Effector CD4-positive, alpha-beta T cell (primary cell): ENCODE results near the gene PRR14.
"Not testable (repeated sequence)": the region's sequence is repeated elsewhere in the genome, so short reads cannot be mapped to it uniquely, and the experiment has no call there.

Experiments
- DNase-seq: peaks from one replicate; pipeline ENCODE4 v3.0.0-alpha.2; 2020

Gene PRR14

DNA sequence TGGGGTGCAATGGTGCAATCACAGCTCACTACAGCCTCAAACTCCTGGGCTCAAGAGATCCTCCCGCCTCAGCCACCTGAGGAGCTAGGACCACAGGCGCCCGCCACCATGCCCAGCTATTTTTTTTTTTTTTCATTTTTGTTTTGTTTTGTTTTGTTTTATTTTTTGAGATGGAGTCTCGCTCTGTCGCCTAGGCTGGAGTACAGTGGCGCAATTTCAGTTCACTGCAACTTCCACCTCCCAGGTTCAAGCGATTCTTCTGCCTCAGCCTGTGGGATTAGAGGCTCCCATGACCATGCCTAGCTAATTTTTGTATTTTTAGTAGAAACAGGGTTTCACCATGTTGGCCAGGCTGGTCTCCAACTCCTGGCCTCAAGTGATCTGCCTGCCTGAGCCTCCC lies 18.3 kb upstream of the PRR14 start:
- not testable (repeated sequence) for DNase-seq

- no peak for DNase-seq
These were observed 17.2 kb upstream of the PRR14 start for GRCh38 chr16:30633526-30633925.

DNA sequence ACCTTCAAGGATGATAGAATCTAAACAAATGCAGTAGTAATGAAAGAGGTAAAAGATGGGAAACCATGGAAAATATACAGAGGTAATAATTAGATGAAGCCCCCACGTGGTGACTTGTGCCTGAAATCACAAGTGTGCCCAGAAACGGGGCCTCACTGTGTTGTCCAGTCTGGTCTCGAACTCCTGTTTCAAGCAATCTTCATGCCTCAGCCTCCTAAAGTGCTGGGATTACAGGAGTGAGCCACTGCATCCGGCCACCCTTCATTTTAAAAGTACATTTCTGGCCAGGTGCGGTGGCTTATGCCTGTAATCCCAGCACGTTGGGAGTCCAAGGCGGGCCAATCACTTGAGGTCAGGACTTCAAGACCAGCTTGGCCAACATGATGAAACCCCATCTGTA lies 14.2 kb upstream of the PRR14 start:
- no peak for DNase-seq

- not testable (repeated sequence) for DNase-seq
These were observed 13.6 kb upstream of the PRR14 start for GRCh38 chr16:30637139-30637538.

- no peak for DNase-seq
These were observed 12.8 kb upstream of the PRR14 start for GRCh38 chr16:30637944-30638343.

GRCh38 chr16:30641378-30641982 lies 9.3 kb upstream of the PRR14 start:
- no peak for DNase-seq

DNA sequence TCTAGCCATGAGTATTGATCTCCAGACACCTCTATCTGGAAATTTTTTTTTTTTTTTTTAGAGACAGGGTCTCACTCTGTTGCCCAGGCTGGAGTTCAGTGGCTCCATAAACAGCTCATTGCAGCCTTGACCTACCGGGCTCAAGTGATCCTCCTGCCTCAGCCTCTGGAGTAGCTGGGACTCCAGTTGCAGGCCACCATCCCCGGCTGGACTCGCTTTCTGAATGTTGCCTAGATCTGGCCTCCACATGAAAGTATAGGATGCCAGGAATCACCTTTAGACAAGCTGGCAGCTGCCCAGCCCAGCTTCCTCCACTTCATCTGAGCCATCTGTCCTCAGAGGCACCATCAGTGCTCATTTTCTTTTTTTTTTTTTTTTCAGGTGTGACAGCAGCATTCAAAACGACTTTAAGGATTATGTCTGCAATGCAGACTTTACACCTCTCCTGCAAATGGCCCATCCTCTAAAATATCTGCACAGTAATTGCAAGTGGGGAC lies 6.4 kb upstream of the PRR14 start:
- no peak for DNase-seq

DNA sequence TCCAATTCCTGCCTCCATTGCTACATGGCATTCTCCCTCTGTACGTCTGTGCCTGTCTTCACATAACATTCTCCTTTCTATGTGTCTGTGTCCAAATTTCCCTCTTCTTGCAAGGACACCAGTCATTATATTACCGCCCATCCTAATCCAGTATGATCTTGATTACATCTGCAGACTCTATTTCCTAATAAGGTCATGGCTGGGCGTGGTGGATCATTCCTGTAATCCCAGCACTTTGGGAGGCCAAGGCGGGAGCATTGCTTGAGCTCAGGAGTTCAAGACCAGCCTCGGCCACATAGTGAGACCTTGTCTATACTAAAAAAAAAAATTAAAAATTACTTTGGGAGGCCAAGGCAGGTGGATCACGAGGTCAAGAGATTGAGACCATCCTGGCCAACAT lies 5.0 kb upstream of the PRR14 start:
- DNase-seq, result no peak

DNA sequence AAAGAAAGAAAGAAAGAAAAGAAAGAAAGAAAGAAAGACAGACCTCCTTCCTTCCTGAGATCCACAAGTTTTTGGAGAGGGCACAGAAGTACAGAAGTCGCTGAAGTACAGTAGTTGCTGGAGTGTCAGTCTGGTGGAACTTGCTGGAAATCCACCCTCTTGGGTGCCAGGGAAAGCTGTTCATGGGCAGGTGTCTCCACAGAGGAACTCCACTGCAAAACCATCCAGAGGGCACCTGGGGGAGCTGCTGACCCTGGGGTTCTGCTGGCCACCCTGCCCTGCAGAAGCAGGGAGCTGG lies 3.5 kb upstream of the PRR14 start:
- DNase-seq, result no peak

DNA sequence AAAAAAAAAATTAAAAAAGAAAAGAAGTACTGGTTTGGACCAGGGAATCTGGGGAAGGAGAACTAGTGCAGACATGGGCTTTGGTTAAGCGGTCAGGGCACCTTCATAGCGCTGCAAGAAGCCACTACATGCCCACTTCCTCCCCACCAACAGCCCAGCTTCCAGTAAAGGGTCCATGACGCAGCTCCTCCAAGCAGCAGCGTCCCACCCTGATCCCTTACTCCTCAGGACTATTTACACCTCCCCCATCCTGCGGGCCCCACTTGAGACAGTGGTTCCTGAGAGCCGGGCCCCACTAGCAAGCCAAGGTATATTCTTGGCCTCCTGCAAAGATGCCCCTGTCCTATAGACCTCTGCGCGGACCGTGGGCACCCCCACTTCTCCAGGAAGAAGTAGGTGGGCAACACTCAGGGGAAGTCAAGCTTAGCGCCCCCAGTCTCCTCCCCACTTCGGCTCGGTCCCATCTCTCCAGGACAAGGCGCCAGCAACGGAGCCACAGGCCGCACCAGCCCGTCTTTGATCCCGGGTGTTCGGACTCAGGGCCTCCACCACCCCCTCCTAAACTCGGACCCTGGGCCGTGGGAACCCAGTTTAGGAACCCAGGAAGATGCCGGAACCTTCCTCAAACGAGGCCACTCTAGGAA lies 913 bp upstream of the PRR14 start:
- DNase-seq, result no peak

DNA sequence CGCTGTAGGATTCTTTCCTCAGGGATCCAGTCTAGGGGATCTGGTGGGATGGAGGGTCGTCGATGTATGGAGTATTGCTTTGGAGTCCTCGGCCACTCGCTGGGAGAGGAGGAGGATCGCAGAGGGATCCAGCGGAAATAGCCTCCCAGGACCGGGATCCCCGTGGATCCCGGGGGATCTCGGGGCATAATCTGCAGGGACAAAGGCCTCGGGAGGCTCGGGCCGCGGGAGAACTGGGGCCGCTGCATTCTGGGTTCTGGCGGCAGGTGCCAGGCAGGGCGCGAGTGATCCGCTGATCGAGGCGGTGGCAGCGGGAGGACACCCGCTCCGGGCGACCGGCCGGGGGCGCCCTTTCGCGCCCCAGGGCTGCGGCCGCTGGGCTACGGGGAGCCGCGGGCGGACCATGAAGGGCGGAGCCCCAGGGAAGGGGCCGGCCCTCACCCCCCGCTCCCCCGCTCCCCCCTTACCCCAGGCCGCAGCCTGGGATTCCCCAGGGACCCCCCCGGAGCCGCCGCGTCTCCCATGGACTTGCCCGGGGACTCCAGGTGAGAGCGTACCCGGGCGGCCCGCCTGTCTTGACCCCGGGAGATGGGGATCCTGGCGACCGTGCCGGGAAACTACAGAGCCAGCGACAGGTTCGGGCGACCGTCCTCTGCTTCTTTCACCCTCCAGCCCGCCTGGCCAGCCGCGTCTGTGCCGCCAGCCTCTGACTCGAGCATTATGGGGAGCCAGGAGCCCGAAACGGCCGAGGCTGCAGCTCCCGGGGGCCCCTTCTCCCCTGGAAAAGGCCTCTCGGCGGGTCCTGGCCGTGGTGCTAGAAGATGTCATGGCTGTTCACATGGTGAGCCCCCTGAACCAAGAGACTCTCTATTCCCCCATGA lies 604 bp downstream of the PRR14 start:
- DNase-seq, result peak; percentile 67

DNA sequence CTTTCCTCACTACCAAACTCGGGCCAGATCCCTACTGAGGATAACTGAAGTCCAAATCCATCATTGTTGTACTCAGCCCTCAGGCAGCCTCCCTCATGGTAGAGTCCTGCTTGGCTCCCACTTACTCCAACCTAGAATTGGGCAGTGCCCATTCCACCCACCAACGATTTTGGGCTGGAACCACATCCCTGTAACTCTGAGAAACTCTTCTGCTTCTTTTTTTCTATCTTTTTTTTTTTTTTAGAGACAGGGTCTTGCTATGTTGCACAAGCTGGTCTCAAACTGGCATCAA lies 1.2 kb downstream of the PRR14 start:
- no peak for DNase-seq

- no peak for DNase-seq
These were observed 2.0 kb downstream of the PRR14 start for GRCh38 chr16:30652718-30653117.

DNA sequence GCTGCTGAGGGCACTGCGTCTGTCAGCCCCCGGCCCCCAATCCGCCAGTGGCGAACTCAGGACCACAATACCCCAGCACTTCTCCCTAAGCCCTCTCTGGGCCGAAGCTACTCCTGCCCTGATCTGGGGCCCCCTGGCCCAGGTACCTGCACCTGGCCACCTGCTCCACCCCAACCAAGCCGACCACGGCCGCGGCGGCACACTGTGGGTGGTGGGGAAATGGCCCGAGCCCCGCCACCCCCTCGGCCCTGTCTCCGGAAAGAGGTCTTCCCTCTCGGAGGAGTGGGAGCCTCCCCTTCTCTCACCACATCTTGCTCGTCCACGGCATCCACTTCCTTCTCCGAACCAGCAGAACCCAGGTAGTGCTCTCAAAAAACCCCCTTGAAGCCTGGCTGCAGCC lies 4.1 kb downstream of the PRR14 start:
- DNase-seq, result no peak

GRCh38 chr16:30655815-30656347 lies 5.1 kb downstream of the PRR14 start:
- no peak for DNase-seq

DNA sequence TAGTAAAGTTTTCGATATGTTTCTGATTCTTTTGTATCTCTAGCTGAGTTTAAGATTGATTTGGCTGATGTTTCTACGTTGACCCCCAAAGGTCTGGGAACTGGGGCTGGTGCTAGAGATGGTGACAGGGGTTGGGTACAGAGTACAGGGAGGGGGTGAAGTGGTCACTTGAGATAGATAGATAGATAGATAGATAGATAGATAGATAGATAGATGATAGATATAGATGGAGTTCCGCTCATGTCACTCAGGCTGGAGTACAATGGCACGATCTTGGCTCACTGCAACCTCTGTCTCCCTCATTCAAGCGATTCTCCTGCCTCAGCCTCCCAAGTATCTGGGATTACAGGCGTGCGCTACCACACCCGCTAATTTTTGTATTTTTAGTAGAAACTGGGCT lies 5.6 kb downstream of the PRR14 start:
- DNase-seq, result no peak

DNA sequence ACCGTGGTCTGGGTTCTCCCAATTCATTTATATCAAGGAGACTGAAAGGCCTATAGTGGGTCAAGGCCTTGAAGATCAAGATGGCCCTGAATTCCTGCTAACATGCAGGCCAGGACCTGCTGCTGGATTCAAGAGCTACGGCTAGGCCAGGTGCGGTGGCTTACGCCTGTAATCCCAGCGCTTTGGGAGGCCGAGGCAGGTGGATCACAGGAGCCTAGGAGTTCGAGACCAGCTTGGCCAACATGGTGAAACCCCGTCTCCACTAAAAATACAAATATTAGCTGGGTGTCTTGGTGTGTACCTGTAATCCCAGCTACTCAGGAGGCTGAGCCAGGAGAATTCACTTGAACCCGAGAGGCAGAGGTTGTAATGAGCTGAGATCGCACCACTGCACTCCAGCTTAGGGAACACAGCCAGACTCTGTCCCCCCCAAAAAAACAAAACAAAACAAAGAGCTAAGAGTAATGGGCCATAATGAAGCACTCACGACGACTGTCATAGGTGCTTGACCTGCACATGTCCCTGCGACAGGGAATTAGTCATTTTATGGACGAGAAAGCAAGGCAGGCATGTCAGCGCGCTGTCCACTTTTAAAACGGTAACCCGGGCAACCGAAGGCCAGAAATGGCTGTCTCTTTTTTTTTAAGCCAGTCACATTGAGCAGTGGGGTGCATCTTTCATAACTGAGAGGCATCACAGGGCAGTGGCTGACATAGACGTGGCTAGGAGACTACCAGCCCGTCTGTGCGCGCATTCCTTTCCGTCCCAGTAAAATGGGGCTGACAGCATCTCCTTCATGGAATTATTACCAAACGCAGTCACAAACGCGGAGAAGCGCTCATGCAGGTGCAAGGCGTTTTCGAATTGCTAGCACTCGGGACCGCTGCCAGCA lies 6.5 kb downstream of the PRR14 start:
- DNase-seq, result no peak

GRCh38 chr16:30657866-30658730 lies 7.3 kb downstream of the PRR14 start, which contains the start of gene FBRS:
FBRS (plus strand) TSS chr16:30658431; CDS start chr16:30659519, 1,088 bp downstream.
- DNase-seq, result peak; percentile 100

DNA sequence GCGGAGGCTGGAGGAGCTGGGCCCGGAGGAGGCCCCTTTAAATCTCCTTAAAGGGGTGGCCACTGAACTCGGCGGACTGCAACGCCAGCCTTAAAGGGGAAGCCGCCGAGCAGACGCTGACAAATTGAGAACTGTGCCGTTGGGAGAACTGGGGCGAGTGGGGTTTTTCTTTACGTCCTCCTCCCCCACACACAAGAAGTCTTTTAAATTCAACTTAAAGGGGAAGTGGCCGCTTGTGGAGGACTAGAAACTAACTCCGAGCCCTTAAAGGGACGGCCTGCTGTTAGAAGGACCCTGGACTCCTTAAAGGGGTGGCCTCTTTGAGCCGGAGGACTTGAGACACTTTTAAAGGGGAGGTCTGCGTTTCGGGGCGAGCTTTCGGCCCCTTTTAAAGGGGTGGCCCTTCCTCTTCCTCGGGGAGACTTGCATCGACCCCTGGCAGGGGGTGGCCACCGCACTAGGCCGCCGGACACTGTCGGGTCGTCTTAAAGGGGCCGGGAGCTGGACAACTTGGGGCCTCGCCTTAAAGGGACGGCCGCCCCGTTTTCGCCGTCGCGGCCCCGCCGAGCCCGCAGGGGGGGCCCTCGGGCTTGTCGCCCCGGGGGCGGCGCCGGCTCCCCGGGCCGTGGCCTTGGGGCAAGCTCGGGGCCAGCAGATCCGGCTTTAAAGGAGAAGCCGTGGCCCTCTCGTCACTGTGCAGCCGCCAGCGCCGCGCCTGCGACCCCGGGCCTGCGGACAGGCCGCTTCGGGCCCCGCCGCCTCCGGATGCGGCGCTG lies 8.2 kb downstream of the PRR14 start:
- no peak for DNase-seq

GRCh38 chr16:30659507-30660423 lies 9.0 kb downstream of the PRR14 start:
- DNase-seq, result peak; percentile 46
